Mammary epithelial cell (primary cell): ENCODE results near the gene CYP4F22.

ENCODE experiments used
- EZH2 ChIP-seq: IDR thresholded peaks from 2 replicates; pipeline ENCODE4 v1.6.1; 2012; ENCODE audit warnings: low read length, inconsistent platforms, borderline replicate concordance
- TF ChIP-seq, protein P1 (sequence below), 2 donors: IDR thresholded peaks in 1 of 2; conservative IDR thresholded peaks in 1 of 2; 2 replicates each; pipeline ENCODE4 v1.5.1; 2011 to 2012; ENCODE audit warnings: inconsistent platforms in 2 of 2, low read length in 2 of 2, mild to moderate bottlenecking in 2 of 2, control low read depth in 1 of 2, low read depth in 1 of 2; ENCODE audit not compliant: insufficient read depth in 1 of 2; ENCODE audit errors: extremely low read depth in 1 of 2

DNA sequence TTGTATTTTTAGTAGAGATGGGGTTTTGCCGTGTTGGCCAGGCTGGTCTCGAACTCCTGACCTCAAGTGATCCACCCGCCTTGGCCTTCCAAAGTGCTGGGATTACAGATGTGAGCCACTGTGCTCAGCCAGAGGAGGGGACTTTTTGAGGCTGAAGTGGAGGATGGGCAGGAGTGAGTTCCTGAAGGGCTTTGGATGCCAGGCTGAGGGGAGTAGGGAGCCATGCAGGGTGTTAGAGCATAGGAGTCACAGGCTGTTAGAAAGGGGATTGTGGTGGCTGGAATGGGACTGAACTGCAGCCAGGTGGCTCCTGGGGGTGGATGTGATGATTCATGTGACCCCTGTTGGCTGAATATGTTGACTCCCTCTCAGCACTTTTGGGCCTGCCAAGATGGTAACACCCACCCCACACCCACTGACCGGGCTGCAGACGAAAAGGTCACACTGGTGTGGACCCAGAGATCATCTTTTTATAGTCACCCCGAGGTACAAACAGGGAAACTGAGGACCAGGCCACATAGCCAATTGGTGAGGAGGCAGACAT lies 11.2 kb downstream of the CYP4F22 start:
- TF ChIP-seq, protein P1, sequence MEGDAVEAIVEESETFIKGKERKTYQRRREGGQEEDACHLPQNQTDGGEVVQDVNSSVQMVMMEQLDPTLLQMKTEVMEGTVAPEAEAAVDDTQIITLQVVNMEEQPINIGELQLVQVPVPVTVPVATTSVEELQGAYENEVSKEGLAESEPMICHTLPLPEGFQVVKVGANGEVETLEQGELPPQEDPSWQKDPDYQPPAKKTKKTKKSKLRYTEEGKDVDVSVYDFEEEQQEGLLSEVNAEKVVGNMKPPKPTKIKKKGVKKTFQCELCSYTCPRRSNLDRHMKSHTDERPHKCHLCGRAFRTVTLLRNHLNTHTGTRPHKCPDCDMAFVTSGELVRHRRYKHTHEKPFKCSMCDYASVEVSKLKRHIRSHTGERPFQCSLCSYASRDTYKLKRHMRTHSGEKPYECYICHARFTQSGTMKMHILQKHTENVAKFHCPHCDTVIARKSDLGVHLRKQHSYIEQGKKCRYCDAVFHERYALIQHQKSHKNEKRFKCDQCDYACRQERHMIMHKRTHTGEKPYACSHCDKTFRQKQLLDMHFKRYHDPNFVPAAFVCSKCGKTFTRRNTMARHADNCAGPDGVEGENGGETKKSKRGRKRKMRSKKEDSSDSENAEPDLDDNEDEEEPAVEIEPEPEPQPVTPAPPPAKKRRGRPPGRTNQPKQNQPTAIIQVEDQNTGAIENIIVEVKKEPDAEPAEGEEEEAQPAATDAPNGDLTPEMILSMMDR (conservative IDR thresholded peaks at IDR 0.05 in 1 of 2, IDR thresholded peaks at IDR 0.05 in 1 of 2; ENCODE audit: extremely low read depth in 1 of 2, insufficient read depth in 1 of 2, low read depth in 1 of 2, low read length in 2 of 2) = no peak
- no peak for TF ChIP-seq EZH2
